GM15510 (cell line): ENCODE measurements around the gene SPATA7.

Experiments used
- POLR2A ChIP-seq: IDR thresholded peaks from 3 replicates; pipeline ENCODE4 v1.6.1; 2011; ENCODE audit warnings: borderline replicate concordance; ENCODE audit not compliant: insufficient read length; ENCODE audit errors: extremely low read depth

Gene SPATA7

DNA sequence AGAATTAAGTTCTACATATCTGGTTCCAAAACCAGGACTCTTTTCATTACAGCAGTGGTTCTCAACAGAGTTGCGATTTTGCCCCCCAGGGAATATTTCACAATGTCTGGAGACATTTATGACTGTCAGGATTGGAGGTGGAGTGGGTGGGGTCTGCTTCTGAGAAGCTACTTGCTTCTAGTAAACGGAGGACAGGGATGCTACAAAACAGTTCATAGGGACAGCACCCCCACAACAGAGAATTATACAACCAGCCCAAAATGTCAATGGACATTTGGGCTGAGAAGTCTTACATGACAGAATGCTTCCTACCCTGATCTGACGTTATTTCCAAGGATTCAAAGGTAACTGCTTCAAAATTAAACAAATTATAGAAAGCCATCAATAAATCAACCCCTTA, 739 bp upstream of the SPATA7 start:
- no peak for TF ChIP-seq POLR2A

DNA sequence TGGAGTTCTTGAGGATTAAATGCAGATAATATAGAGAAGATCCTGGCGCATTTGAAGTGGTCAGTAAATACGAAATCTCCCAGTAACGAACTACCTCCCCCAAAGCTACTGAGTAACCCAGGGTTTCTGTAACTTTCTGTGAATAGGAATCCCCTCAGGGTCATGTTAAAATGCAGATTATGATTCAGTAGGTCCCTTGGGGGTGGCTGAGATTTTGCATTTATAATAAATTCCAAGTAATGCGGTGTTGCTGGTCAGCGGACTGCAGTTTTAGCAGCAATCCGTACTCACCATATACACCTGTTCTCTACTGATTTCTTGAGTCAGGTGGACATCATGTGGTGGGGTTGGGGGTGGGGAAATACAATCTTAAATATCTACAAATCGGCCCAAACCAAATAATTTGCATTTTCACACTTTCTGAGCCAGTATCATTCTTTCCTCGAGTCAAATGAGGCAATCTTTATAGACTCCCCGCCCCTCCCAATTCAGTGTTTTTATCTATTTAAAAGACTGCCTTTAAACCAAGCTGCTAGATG, 868 bp downstream of the SPATA7 start:
- TF ChIP-seq POLR2A = no peak

DNA sequence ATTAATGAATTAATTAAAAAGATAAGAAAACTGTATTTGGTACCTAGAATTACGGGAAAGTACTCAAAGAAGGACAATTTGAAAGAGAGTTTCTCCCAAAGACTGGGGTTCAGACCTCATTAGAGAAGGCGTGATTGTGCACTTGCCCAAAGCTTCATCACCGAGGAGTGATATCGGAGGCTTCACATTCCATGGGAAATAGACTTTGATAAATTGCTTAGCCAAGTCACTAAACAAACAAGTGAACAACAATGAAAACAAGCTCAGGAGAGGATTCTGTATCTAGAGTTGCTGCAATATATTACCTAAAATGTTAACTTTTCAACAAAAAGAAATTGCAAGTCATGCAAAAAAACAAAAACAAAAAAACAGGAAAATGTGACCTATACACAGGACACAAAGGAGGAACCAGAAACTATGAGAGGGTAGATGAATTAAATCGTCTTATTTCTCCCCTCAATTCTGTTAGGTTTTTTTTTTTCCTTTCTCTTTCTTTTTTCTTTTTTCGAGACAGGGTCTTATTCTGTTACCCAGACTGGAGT, 3.4 kb downstream of the SPATA7 start:
- no peak for TF ChIP-seq POLR2A

DNA sequence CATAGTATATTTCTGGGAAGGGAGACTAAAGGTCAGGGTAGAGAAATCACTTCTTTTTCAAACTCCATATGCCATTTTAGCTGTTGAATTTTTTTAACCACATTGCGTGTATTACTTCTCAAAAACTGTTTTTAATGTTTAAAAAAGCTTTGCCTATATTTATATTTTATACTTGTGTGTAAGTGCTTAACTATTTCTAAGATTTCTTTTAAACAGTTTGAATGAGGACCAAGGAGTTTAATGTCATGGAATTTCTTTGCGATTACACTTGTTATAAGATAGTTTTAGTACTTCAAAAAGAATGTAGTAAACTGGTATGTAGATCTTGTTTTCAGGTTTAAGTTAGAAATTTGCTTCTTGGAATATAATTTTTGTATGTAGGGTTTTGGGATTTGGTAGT, 7.2 kb downstream of the SPATA7 start:
- TF ChIP-seq POLR2A = no peak

DNA sequence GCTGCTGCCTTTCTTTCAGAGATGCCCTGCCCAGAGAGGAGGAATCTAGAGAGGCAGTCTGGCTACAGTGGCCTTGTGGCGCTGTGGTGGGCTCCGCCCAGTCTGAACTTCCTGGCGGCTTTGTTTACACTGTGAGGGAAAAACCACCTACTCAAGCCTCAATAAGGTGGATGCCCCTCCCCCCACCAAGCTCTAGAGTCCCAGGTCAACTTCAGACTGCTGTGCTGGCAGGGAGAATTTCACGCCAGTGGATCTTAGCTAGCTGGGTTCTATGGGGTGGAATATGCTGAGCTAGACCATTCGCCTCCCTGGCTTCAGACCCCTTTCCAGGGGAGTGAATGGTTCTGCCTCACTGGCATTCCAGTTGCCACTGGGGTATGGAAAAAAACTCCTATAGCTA, 25.6 kb downstream of the SPATA7 start:
- no peak for TF ChIP-seq POLR2A

DNA sequence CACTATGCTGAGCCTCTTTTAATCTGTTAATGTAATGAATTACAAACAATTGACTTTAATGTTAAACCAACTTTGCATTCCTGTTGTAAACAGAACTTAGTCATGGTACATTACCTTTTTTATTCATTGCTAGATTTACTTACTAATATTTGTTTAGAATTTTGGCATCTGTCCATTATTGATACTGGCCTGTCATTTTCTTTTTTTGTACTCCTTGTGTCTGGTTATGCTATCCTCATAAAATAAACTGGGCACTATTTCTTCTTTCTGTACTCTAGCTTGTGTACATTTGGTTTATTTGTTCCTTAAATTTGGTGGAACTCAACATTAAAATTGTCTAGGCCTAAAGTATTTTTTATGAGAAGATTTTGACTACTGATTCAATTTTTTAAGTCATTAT, 32.1 kb downstream of the SPATA7 start:
- no peak for TF ChIP-seq POLR2A

DNA sequence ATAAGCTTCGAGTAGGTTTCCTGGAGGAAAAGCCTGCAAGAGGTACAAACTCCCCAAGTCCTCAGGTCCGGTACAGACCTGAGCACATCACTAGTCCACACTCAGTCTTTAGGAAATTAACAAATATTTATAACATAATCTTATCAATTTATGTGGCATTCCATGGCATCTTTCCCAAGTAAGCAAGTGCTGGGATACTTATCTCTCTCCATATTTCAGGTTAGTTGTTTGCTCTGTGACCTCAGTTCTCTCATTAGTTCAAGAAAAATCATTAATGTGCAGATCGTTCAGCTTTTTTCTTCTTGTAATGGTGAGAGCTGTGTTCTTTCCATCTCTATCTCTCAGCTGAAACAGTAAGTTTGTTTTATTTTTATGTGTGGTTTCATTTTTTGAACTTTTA, 34.7 kb downstream of the SPATA7 start:
- TF ChIP-seq POLR2A = no peak

DNA sequence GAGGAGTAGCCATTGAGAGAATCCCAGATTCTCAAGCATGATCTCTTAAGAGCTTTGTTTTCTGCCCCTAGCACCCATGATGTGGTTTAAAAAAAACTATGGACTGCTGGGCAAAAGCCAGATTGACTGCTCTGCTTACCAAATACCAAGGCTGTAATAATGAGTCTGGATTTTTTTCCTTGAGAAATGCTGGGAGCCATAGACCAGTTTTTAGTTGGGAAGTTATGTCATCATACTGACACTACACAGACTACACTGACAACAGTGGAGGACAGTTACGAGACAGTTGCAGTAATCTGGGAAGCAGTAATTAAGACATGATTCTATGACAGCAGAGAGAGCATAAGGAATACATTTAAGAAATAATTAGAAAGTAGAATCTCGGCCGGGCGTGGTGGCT, 35.8 kb downstream of the SPATA7 start:
- no peak for TF ChIP-seq POLR2A

DNA sequence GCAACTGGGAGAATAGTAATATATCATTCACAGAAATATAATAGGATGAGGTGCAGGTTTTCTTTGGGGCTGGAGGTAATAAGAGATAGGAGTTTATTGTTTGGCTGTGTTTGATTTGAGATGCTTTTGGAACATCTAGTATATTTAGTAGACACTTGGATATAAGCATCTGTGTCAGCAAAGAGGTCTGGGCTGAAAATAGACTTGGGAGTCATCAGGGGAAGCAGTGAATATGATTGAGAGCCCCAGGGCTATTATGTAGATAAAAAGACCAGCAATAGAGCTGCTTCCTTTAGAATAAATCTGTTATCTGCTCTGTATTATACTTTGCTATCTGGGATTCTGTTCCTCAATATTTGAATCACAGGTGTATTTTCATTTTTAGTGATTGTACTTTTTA, 36.6 kb downstream of the SPATA7 start:
- TF ChIP-seq POLR2A = no peak

DNA sequence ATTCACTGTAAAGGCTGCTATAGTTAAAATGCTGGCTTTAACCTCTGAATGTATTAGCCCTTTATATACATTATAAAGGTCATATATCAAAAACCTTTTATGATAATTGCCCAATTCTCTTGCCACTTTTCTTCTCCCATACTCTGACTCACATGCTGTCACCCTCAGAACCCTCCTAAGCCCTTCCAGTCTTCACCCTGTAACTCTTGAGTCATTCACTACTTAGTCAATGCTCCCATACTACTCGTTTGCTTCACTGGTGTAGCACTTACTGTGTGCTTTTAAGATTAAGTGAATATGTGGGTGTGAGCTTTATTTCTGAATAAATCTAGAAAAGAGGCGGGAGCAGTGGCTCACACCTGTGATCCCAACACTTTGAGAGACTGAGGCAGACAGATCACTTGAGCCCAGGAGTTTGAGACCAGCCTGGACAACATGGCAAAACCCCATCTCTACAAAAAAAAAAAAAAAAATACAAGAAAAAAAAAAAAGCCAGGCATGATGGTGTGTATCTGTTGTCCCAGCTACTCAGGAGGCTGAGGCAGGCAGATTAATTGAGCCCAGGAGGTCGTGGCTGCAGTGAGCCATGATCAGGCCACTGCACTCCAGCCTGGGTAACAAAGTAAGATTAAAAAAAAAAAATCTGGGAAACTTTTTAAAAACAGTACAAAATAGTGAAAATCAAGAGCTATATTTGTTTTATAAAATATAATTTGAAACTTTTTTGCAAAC, 37.6 kb downstream of the SPATA7 start:
- TF ChIP-seq POLR2A = no peak

DNA sequence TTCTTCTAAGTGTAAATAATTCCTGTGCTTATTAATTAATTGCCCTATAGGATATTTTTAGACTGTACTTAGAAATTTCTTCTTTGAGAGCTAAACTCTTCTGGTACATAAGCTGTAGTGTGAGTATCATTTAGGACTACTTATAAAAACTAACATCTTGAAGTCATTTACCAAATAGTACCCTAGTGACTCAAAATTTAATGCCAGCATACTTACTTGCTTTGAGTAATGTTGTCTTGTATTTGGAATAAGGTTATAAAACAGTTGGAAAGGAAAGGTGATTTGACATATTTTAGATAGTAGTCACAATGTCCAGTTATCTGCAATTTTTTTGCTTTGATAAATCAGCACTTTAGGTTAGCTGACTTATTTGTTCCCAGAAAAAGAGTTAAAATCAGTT, 39.1 kb downstream of the SPATA7 start:
- TF ChIP-seq POLR2A = no peak

DNA sequence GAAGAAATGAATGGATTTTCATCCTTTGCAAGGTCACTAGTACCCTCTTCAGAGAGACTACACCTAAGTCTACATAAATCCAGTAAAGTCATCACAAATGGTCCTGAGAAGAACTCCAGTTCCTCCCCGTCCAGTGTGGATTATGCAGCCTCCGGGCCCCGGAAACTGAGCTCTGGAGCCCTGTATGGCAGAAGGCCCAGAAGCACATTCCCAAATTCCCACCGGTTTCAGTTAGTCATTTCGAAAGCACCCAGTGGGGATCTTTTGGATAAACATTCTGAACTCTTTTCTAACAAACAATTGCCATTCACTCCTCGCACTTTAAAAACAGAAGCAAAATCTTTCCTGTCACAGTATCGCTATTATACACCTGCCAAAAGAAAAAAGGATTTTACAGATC, 40.8 kb downstream of the SPATA7 start:
- TF ChIP-seq POLR2A = no peak

DNA sequence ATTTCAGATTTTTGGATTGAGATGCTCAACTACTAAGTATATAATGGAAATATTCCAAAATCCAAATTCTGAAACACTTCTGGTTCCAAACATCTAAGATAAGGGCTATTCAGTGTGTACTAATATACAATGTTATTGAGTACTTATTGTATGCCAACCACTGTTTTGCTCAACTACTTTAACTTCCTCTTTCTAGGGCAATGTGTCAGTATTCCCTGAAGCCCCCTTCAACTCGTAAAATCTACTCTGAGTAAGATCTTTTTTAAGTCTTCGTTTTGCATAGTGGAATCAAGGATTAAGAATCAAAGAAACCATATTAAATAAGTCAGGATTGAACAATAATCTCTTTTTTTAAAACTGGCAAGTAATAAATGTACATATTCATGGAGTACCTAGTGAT, 45.5 kb downstream of the SPATA7 start:
- TF ChIP-seq POLR2A = no peak

DNA sequence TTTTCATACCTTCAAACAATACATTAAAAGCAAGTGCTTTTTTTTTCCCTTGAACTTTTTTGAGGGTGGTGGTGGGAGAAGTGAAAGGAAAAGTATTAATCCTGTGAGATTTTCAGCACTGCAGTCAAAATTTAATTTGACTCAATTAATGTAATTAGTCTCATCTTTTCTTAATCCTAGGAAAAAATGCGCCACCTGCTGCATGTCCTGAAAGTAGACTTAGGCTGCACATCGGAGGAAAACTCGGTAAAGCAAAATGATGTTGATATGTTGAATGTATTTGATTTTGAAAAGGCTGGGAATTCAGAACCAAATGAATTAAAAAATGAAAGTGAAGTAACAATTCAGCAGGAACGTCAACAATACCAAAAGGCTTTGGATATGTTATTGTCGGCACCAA, 52.2 kb downstream of the SPATA7 start:
- TF ChIP-seq POLR2A = no peak

DNA sequence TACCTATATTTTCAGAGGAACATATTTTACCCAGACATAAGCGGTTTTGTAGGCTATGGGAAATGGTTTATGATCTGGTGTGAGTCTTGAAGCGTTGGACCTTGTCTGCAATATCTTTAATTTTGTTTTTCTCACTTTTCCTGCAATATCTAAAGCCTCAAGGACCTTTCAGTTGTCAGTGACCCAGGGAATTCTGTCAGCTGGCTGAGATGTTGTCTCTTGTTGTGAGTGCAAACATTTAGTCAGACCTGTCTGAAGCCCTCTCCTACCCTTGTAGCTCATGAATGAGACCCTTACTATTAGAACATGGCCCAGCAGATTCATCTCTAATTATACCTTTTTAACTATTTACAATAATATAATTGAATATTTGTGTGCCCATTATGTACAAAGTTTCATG, 53.6 kb downstream of the SPATA7 start:
- no peak for TF ChIP-seq POLR2A

DNA sequence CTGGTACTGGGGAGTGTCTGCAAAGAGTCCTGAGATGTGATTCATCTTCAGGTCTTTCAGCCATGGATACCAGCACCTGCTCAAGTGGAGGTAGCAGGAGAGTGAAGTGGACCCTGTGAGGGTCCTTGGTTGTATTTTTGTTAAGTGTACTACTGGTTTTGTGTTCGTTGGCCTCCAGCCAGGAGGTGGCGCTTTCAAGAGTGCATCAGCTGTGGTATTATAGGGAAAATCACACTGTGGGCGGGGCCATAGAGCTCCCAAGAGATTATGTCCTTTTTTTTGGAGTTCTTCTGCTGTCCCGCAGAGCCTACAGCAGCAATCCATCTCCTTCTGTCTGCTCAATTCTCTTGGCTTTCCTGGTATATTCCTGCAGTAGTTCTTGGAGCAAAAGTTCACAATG, 66.8 kb downstream of the SPATA7 start:
- TF ChIP-seq POLR2A = no peak
